NT2/D1 (cell line): ENCODE data around the gene P3H3.

ENCODE experiments used
- DNase-seq: peaks from one replicate; pipeline ENCODE4 v3.0.0-alpha.2; 2011; ENCODE audit warnings: low read depth, low spot score
- H3K27me3 ChIP-seq: 2 replicates; pipeline ENCODE4 v1.6.0; 2011; ENCODE audit warnings: mild to moderate bottlenecking; ENCODE audit not compliant: insufficient read length, insufficient read depth
- H3K36me3 ChIP-seq: 2 replicates; pipeline ENCODE4 v1.6.1; 2011; ENCODE audit warnings: mild to moderate bottlenecking, low read length, mixed read lengths; ENCODE audit not compliant: insufficient read depth, insufficient read length
- H3K4me1 ChIP-seq: 2 replicates; pipeline ENCODE4 v1.5.1; 2011; ENCODE audit not compliant: insufficient read depth, insufficient read length
- H3K4me3 ChIP-seq: 2 replicates; pipeline ENCODE4 v1.5.1; 2011; ENCODE audit warnings: low read depth; ENCODE audit not compliant: insufficient read length
- H3K9ac ChIP-seq: 2 replicates; pipeline ENCODE4 v1.6.0; 2011; ENCODE audit warnings: low read depth; ENCODE audit not compliant: insufficient read length
- H3K9me3 ChIP-seq: 2 replicates; pipeline ENCODE4 v1.5.1; 2011; ENCODE audit warnings: mild to moderate bottlenecking, low read length; ENCODE audit not compliant: insufficient read depth
- SUZ12 ChIP-seq: IDR thresholded peaks from 2 replicates; pipeline ENCODE4 v1.6.1; 2011; ENCODE audit not compliant: insufficient read length, insufficient read depth; ENCODE audit errors: extremely low read depth
- YY1 ChIP-seq: IDR thresholded peaks from 2 replicates; pipeline ENCODE4 v1.6.1; 2011; ENCODE audit not compliant: insufficient read length, insufficient read depth
- ZNF274 ChIP-seq: IDR thresholded peaks from 2 replicates; pipeline ENCODE4 v1.6.1; 2011; ENCODE audit warnings: mild to moderate bottlenecking, low read depth, low read length

Gene P3H3

DNA sequence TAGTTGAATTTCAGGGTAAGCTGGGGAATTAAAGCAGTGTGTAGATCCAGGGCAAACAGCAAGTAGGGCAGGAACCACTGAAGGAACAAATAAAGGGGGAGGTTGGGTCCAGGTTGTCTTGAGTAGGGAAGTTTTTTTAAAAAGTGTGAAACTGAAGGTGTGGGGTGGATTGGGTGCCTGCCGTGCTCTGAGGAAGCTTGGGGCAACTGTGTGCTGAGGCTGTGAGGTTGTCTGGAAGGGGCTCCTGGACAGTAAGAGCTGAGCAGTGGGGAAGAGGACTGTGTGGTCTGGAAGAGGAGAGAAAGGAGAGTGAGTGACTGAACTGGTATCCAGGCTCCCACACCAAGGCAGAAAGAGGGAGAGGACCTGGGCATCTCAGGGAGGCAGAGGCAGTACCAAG is 17.4 kb upstream of the P3H3 start:
- Histone ChIP-seq H3K4me3 (no peak overlapping the region), H3K27me3 (peaks cover 19% of the 10 kb centered on the region), H3K4me1 (peaks cover 11% of the 10 kb centered on the region), H3K36me3 (no peaks in the 10 kb centered on the region), H3K9ac (peak overlapping the region; percentile 12), H3K9me3 (no peaks in the 10 kb centered on the region)
- no peak for DNase-seq
- TF ChIP-seq SUZ12 (no peak), YY1 (no peak), ZNF274 (no peak)

GRCh38 chr12:6813363-6813762 is 14.8 kb upstream of the P3H3 start:
- H3K4me3 ChIP-seq: no peak overlapping the region
- TF ChIP-seq ZNF274 (no peak), SUZ12 (no peak), YY1 (no peak)
- DNase-seq: no peak
- H3K9ac ChIP-seq: no peak overlapping the region
- peaks cover 21% of the 10 kb centered on the region for H3K4me1 ChIP-seq
- no peaks in the 10 kb centered on the region for H3K9me3 ChIP-seq
- H3K27me3 ChIP-seq: peaks cover 23% of the 10 kb centered on the region
- H3K36me3 ChIP-seq: no peaks in the 10 kb centered on the region

GRCh38 chr12:6816598-6816997 is 11.6 kb upstream of the P3H3 start:
- H3K4me3 ChIP-seq: no peak overlapping the region
- no peaks in the 10 kb centered on the region for H3K9me3 ChIP-seq
- peaks cover 32% of the 10 kb centered on the region for H3K4me1 ChIP-seq
- H3K9ac ChIP-seq: no peak overlapping the region
- peaks cover 23% of the 10 kb centered on the region for H3K27me3 ChIP-seq
- H3K36me3 ChIP-seq: no peaks in the 10 kb centered on the region
- TF ChIP-seq YY1: no peak
- no peak for TF ChIP-seq ZNF274
- TF ChIP-seq SUZ12: no peak
- no peak for DNase-seq

GRCh38 chr12:6817098-6817497 is 11.1 kb upstream of the P3H3 start:
- H3K36me3 ChIP-seq: no peaks in the 10 kb centered on the region
- TF ChIP-seq ZNF274 (no peak), YY1 (no peak), SUZ12 (no peak)

DNA sequence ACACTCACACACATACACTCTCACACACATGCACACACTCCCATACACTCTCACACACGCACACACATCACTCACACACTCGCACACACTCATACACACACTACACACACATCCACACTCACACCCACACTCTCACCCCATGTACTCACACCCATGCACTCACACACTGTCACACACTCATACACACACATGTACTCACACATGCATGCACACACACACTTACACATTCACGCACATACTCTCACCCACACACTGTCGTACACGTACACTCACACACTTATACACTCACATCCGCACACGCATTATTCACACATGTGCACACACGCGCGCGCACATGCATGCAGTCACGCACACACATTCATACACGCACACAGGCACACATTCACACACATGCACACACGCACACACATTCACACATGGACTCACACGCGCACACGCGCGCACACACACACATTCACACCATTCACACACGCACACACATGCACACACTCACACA is 10.5 kb upstream of the P3H3 start:
- Histone ChIP-seq H3K36me3 (no peaks in the 10 kb centered on the region), H3K27me3 (peaks cover 23% of the 10 kb centered on the region), H3K4me1 (peaks cover 42% of the 10 kb centered on the region), H3K4me3 (no peak overlapping the region), H3K9ac (no peak overlapping the region), H3K9me3 (no peaks in the 10 kb centered on the region)
- DNase-seq: no peak
- TF ChIP-seq ZNF274: no peak
- TF ChIP-seq YY1: no peak
- TF ChIP-seq SUZ12: no peak

More at GRCh38 chr12:6817098-6817497, 11.1 kb upstream of the P3H3 start:
- Histone ChIP-seq H3K9me3 (no peaks in the 10 kb centered on the region), H3K4me1 (peaks cover 35% of the 10 kb centered on the region), H3K4me3 (no peak overlapping the region), H3K27me3 (peaks cover 23% of the 10 kb centered on the region), H3K9ac (no peak overlapping the region)
- no peak for DNase-seq

- peak overlapping the region; percentile 7 for H3K9ac ChIP-seq
- peaks cover 46% of the 10 kb centered on the region for H3K4me1 ChIP-seq
- peaks cover 23% of the 10 kb centered on the region for H3K27me3 ChIP-seq
- TF ChIP-seq SUZ12 (no peak), ZNF274 (no peak), YY1 (no peak)
- no peaks in the 10 kb centered on the region for H3K36me3 ChIP-seq
- no peaks in the 10 kb centered on the region for H3K9me3 ChIP-seq
- DNase-seq: no peak
- peak overlapping the region; percentile 3 for H3K4me3 ChIP-seq
These were observed 10.0 kb upstream of the P3H3 start for GRCh38 chr12:6818222-6818621.

GRCh38 chr12:6818645-6819044 is 9.6 kb upstream of the P3H3 start:
- DNase-seq: no peak
- H3K4me1 ChIP-seq: peaks cover 50% of the 10 kb centered on the region
- H3K9me3 ChIP-seq: no peaks in the 10 kb centered on the region
- TF ChIP-seq SUZ12 (no peak), YY1 (no peak), ZNF274 (no peak)
- H3K36me3 ChIP-seq: no peaks in the 10 kb centered on the region
- H3K9ac ChIP-seq: peak overlapping the region; percentile 7
- H3K4me3 ChIP-seq: peak overlapping the region; percentile 3
- H3K27me3 ChIP-seq: peaks cover 23% of the 10 kb centered on the region

DNA sequence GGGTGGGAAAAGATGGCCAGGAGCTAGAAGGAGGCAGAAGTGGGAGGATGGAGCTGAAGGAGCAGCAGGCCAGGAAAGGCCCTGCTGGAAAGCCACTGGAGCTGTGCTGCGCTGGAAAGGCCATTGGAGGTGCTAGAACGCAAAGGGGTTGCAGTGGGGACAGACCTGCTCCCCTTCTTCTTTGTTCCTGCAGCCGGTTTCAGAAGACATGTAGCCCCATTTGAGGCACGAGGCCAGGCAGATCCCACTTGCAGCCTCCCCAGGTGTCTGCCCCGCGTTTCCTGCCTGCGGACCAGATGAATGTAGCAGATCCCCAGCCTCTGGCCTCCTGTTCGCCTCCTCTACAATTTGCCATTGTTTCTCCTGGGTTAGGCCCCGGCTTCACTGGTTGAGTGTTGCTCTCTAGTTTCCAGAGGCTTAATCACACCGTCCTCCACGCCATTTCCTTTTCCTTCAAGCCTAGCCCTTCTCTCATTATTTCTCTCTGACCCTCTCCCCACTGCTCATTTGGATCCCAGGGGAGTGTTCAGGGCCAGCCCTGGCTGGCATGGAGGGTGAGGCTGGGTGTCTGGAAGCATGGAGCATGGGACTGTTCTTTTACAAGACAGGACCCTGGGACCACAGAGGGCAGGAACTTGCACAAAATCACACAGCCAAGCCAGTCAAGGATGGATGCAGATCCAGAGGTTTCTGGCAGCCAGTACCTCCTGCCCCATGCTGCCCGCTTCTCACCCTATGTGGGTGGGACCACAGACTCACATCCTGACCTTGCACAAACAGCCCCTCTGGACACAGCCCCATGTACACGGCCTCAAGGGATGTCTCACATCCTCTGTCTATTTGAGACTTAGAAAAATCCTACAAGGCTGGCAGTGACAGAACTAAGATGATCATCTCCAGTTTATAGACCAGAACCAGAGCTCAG is 8.8 kb upstream of the P3H3 start:
- peaks cover 6% of the 10 kb centered on the region for H3K36me3 ChIP-seq
- DNase-seq: no peak
- no peaks in the 10 kb centered on the region for H3K9me3 ChIP-seq
- no peak overlapping the region for H3K4me3 ChIP-seq
- peaks cover 55% of the 10 kb centered on the region for H3K4me1 ChIP-seq
- peak overlapping the region; percentile 53 for H3K9ac ChIP-seq
- TF ChIP-seq YY1 (no peak), SUZ12 (no peak)
- peaks cover 16% of the 10 kb centered on the region for H3K27me3 ChIP-seq
